ENCODE measurements around the gene EPN2. TPM values are rescaled to one million over a fixed set of nuclear protein-coding genes. Genes with fewer than 3 reads are reported as not detected.
A peak's percentile ranks its signal among the peaks of the same experiment; 100 is the strongest.

EPN2 gene
- total and polyA plus RNA-seq, 2 donors from 2014 or later = 18.0 to 45.4 TPM

DNA sequence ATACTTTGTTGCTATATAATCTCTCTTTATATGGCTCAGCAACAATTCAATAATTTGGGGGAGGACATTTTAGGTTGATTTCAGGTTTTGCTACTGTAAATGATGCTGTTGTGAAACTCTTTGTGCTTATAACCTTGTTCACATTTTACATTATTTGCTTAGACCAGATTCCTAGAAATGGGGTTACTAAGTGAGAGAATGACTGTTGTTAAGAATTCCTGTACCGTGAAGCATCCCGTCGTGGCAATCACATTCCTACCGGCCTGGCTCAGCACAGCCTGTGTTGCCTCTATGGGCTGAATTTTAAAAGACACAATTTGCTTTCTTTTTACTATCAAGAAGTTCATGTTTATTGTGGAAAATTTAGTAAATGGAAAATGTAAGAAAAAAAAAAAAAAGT, 94.0 kb downstream of the EPN2 start:
- Histone ChIP-seq H3K36me3 (ENCODE audit: control insufficient read depth in 2 of 3, insufficient read depth in 3 of 3, low read length in 3 of 3) (peaks cover 0 to 4% (median 0%) of the 10 kb centered on the region in 3 donors), H3K9ac (ENCODE audit: low read length in 3 of 3) (no peak overlapping the region), H3K4me1 (ENCODE audit: control insufficient read depth in 2 of 3, insufficient read depth in 2 of 3, low read depth in 1 of 3, low read length in 3 of 3) (no peaks in the 10 kb centered on the region), H3K27me3 (ENCODE audit: control insufficient read depth, insufficient read depth, low read length) (no peaks in the 10 kb centered on the region), H3K4me3 (ENCODE audit: low read length in 3 of 3) (no peak overlapping the region), H3K9me3 (ENCODE audit: control insufficient read depth in 2 of 3, insufficient read depth in 1 of 3, low read length in 3 of 3) (no peaks in the 10 kb centered on the region), H3K27ac (ENCODE audit: low read depth in 2 of 2, low read length in 2 of 2) (no peak overlapping the region)
- intact Hi-C loops (cut with DNase I) = no loop called here
- DNase-seq (peak in 1 of 5 donors; percentile 41), FAIRE-seq (no peak)
- TF ChIP-seq, protein P1, sequence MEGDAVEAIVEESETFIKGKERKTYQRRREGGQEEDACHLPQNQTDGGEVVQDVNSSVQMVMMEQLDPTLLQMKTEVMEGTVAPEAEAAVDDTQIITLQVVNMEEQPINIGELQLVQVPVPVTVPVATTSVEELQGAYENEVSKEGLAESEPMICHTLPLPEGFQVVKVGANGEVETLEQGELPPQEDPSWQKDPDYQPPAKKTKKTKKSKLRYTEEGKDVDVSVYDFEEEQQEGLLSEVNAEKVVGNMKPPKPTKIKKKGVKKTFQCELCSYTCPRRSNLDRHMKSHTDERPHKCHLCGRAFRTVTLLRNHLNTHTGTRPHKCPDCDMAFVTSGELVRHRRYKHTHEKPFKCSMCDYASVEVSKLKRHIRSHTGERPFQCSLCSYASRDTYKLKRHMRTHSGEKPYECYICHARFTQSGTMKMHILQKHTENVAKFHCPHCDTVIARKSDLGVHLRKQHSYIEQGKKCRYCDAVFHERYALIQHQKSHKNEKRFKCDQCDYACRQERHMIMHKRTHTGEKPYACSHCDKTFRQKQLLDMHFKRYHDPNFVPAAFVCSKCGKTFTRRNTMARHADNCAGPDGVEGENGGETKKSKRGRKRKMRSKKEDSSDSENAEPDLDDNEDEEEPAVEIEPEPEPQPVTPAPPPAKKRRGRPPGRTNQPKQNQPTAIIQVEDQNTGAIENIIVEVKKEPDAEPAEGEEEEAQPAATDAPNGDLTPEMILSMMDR (IDR thresholded peaks at IDR 0.05; ENCODE audit: borderline replicate concordance, extremely low read depth, insufficient read depth) = no peak

DNA sequence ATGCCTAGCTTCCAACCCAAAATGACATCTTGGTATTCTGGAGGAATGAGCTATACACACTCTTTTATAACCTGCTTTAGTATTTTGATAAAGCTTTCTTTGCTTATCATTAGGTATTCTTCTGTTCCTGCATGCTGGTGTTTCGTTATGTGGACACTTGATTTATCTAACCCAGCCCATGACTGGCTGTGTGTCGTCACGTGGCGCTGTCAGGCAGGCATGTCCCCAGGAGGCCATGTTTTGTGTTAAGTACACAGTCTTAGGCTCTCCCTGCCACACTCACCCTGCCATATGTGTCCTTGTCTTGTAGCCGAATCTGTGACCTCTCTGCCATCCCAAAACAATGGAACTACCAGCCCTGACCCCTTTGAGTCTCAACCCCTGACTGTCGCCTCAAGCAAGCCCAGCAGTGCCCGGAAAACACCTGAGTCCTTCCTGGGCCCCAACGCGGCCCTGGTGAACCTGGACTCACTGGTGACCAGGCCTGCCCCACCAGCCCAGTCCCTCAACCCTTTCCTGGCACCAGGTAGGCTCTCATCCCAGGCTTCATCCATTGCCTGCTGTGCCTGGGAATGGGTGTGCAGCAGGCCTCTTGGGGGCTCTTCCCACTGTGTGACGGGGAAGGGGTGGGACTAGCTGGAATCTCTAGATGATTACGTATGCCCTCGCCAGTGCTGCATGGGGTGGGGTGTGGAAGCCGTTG, 94.5 kb downstream of the EPN2 start:
- Histone ChIP-seq H3K9ac (ENCODE audit: low read length in 3 of 3) (no peak overlapping the region), H3K9me3 (ENCODE audit: control insufficient read depth in 2 of 3, insufficient read depth in 1 of 3, low read length in 3 of 3) (no peaks in the 10 kb centered on the region), H3K27me3 (ENCODE audit: control insufficient read depth, insufficient read depth, low read length) (no peaks in the 10 kb centered on the region), H3K4me1 (ENCODE audit: control insufficient read depth in 2 of 3, insufficient read depth in 2 of 3, low read depth in 1 of 3, low read length in 3 of 3) (peaks cover 0 to under 1% (median 0%) of the 10 kb centered on the region in 3 donors), H3K27ac (ENCODE audit: low read depth in 2 of 2, low read length in 2 of 2) (no peak overlapping the region), H3K4me3 (ENCODE audit: low read length in 3 of 3) (no peak overlapping the region), H3K36me3 (ENCODE audit: control insufficient read depth in 2 of 3, insufficient read depth in 3 of 3, low read length in 3 of 3) (peaks cover 0 to 4% (median 0%) of the 10 kb centered on the region in 3 donors)
- intact Hi-C loops (cut with DNase I) = no loop called here
- DNase-seq (no peak), FAIRE-seq (no peak)
- TF ChIP-seq, protein P1 (IDR thresholded peaks at IDR 0.05; ENCODE audit: borderline replicate concordance, extremely low read depth, insufficient read depth) = no peak

DNA sequence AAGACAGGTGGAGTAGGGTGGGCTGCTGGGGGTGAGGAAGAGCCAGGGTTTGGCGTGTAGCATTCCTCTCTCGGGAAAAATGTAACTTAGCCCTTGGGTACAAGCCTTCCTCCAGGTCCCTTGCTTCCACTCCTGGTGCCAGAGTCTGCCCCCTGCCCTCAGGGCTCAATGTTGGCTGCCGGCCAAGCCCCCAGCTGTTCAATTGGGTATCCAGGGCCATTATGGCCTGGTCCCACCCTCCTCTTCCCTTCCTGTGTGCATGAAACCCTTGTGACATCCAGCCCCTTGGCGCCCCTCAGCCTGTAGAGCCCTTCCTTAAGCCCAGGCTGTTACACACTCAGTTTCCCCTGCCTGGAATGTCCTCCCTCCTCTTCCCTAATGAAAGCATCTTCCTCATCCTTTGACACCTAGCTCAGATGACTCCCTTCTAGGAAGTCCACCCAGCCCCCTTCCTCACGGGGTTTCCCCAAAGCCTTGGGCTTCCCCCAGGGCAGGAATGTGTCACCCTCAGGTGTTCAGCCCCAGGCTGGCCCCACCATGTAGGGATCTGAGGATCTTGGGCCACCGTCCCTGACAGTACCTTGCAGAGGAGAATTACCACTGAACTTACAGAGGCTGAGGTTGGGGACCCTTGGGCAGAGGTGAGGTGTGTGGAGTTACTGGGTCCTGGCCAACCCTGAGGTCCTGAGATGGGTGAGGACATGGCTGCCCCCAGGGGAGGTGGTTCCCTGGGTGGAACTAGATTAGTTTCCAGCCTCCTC, 95.4 kb downstream of the EPN2 start:
- H3K9me3 ChIP-seq (ENCODE audit: control insufficient read depth in 2 of 3, insufficient read depth in 1 of 3, low read length in 3 of 3) = no peaks in the 10 kb centered on the region
- DNase-seq = peak in 1 of 5 donors; percentile 38
- no peak overlapping the region for H3K27ac ChIP-seq (ENCODE audit: low read depth in 2 of 2, low read length in 2 of 2)

More for the DNA sequence above, 95.4 kb downstream of the EPN2 start:
- H3K4me1 ChIP-seq (ENCODE audit: control insufficient read depth in 2 of 3, insufficient read depth in 2 of 3, low read depth in 1 of 3, low read length in 3 of 3) = peaks cover 0 to 9% (median 0%) of the 10 kb centered on the region in 3 donors
- no peaks in the 10 kb centered on the region for H3K27me3 ChIP-seq (ENCODE audit: control insufficient read depth, insufficient read depth, low read length)
- H3K36me3 ChIP-seq (ENCODE audit: control insufficient read depth in 2 of 3, insufficient read depth in 3 of 3, low read length in 3 of 3) = peaks cover 0 to 4% (median 0%) of the 10 kb centered on the region in 3 donors
- intact Hi-C loops (cut with DNase I) = no loop called here
- TF ChIP-seq, protein P1 (IDR thresholded peaks at IDR 0.05; ENCODE audit: borderline replicate concordance, extremely low read depth, insufficient read depth) = no peak
- H3K4me3 ChIP-seq (ENCODE audit: low read length in 3 of 3) = no peak overlapping the region
- FAIRE-seq = no peak
- no peak overlapping the region for H3K9ac ChIP-seq (ENCODE audit: low read length in 3 of 3)

All from kidney (tissue), 14 donors.